ENCODE results near the gene ACP4. TPM values are rescaled to one million over a fixed set of nuclear protein-coding genes. Genes with fewer than 3 reads are reported as not detected.
"Not testable (repeated sequence)": the region's sequence is repeated elsewhere in the genome, so short reads cannot be mapped to it uniquely, and the experiment has no call there.

Gene ACP4
- polyA plus RNA-seq, 1 experiment = not detected

- DNase-seq (ENCODE audit: low read depth, low spot score) = no peak
- no peak overlapping the region for H3K4me3 ChIP-seq (ENCODE audit: low read depth, low read length)
- H3K9me3 ChIP-seq (ENCODE audit: control insufficient read depth, insufficient read depth, low read length) = no peaks in the 10 kb centered on the region; the same call in none of the 2 replicates
- H3K27ac ChIP-seq (ENCODE audit: low read depth, low read length) = no peak overlapping the region
- POLR2A ChIA-PET = no interaction called here
- peaks cover 35% of the 10 kb centered on the region for H3K27me3 ChIP-seq (ENCODE audit: control insufficient read depth, insufficient read depth, low read length)
- CTCF ChIA-PET = interaction anchor here (0.5 to 3.0 kb wide), 4 partner anchors 56 to 403 kb away, joined by 3 to 14 read pairs (median 10); partner anchors contain the start of gene CLEC11A
- no peak for TF ChIP-seq CTCF (IDR thresholded peaks at IDR 0.05; ENCODE audit: low read depth, low read length)
These were observed 11.2 kb upstream of the ACP4 start for GRCh38 chr19:50778906-50779430.

GRCh38 chr19:50779504-50780457 is 10.4 kb upstream of the ACP4 start:
- TF ChIP-seq CTCF (IDR thresholded peaks at IDR 0.05; ENCODE audit: low read depth, low read length) = no peak
- ChIA-PET CTCF (interaction anchor here (0.8 to 3.0 kb wide), 4 partner anchors 56 to 243 kb away, joined by 3 to 14 read pairs (median 10); partner anchors contain the start of gene CLEC11A), POLR2A (no interaction called here)
- H3K4me3 ChIP-seq (ENCODE audit: low read depth, low read length) = no peak overlapping the region
- no peak overlapping the region for H3K27ac ChIP-seq (ENCODE audit: low read depth, low read length)
- H3K27me3 ChIP-seq (ENCODE audit: control insufficient read depth, insufficient read depth, low read length) = peaks cover 35% of the 10 kb centered on the region
- no peaks in the 10 kb centered on the region; the same call in none of the 2 replicates for H3K9me3 ChIP-seq (ENCODE audit: control insufficient read depth, insufficient read depth, low read length)
- no peak for DNase-seq (ENCODE audit: low read depth, low spot score)

- ChIA-PET CTCF (interaction anchor here (1.1 to 5.0 kb wide), 6 partner anchors 56 to 413 kb away, joined by 3 to 71 read pairs (median 16); no protein-coding TSS in a partner anchor), POLR2A (no interaction called here)
- no peak for TF ChIP-seq CTCF (IDR thresholded peaks at IDR 0.05; ENCODE audit: low read depth, low read length)
- Histone ChIP-seq H3K9me3 (ENCODE audit: control insufficient read depth, insufficient read depth, low read length) (no peaks in the 10 kb centered on the region; the same call in none of the 2 replicates), H3K27me3 (ENCODE audit: control insufficient read depth, insufficient read depth, low read length) (peaks cover 35% of the 10 kb centered on the region), H3K4me3 (ENCODE audit: low read depth, low read length) (no peak overlapping the region), H3K27ac (ENCODE audit: low read depth, low read length) (no peak overlapping the region)
- no peak for DNase-seq (ENCODE audit: low read depth, low spot score)
These were observed 9.3 kb upstream of the ACP4 start for GRCh38 chr19:50780753-50781435.

- not testable (repeated sequence) for H3K27ac ChIP-seq (ENCODE audit: low read depth, low read length); H3K9me3 ChIP-seq (ENCODE audit: control insufficient read depth, insufficient read depth, low read length); DNase-seq (ENCODE audit: low read depth, low spot score); H3K4me3 ChIP-seq (ENCODE audit: low read depth, low read length)
- POLR2A ChIA-PET = interaction anchor here (1.0 kb wide), 1 partner anchor 59 kb away, joined by 3 read pairs; no protein-coding TSS in a partner anchor
- CTCF ChIA-PET = interaction anchor here (0.6 to 5.0 kb wide), 21 partner anchors 9 to 520 kb away, joined by 3 to 71 read pairs (median 4); no protein-coding TSS in a partner anchor
- peaks cover 25% of the 10 kb centered on the region for H3K27me3 ChIP-seq (ENCODE audit: control insufficient read depth, insufficient read depth, low read length)
These were observed 6.4 kb upstream of the ACP4 start for GRCh38 chr19:50783848-50784152.

- no peaks in the 10 kb centered on the region; the same call in 1 of the 2 replicates for H3K9me3 ChIP-seq (ENCODE audit: control insufficient read depth, insufficient read depth, low read length)
- H3K4me3 ChIP-seq (ENCODE audit: low read depth, low read length) = no peak overlapping the region
- no peak for TF ChIP-seq CTCF (IDR thresholded peaks at IDR 0.05; ENCODE audit: low read depth, low read length)
- ChIA-PET CTCF (interaction anchor here (1.5 to 5.0 kb wide), 5 partner anchors 79 to 428 kb away, joined by 4 to 71 read pairs (median 23); no protein-coding TSS in a partner anchor), POLR2A (interaction anchor here (0.7 kb wide), 1 partner anchor 8 kb away, joined by 3 read pairs; no protein-coding TSS in a partner anchor)
- peaks cover 20% of the 10 kb centered on the region for H3K27me3 ChIP-seq (ENCODE audit: control insufficient read depth, insufficient read depth, low read length)
- DNase-seq (ENCODE audit: low read depth, low spot score) = no peak
- no peak overlapping the region for H3K27ac ChIP-seq (ENCODE audit: low read depth, low read length)
These were observed 5.5 kb upstream of the ACP4 start for GRCh38 chr19:50784710-50785109.

All from AG04450 (cell line).